ENCODE measurements around the gene F3. TPM values are rescaled to one million over a fixed set of nuclear protein-coding genes. Genes with fewer than 3 reads are reported as not detected.

F3 gene
- total RNA-seq, 1 donor from 2014 or later, result 102 TPM

- peak overlapping the region; percentile 5 for H3K27ac Mint-ChIP-seq
- no peak for DNase-seq (ENCODE audit: extremely low spot score, unreplicated experiment)
- H3K9me3 Mint-ChIP-seq, result peaks cover 6% of the 10 kb centered on the region
- H3K36me3 Mint-ChIP-seq, result peaks cover 25% of the 10 kb centered on the region
- peaks cover 15% of the 10 kb centered on the region for H3K4me1 Mint-ChIP-seq (ENCODE audit: unreplicated experiment)
- H3K4me3 Mint-ChIP-seq, result no peak overlapping the region
- H3K27me3 Mint-ChIP-seq, result no peaks in the 10 kb centered on the region
- TF ChIP-seq CTCF (conservative IDR thresholded peaks at IDR 0.05), result no peak
Measured at GRCh38 chr1:94528826-94529225, 12.7 kb downstream of the F3 start.

GRCh38 chr1:94528299-94528698, 13.3 kb downstream of the F3 start:
- Mint-ChIP-seq H3K4me1 (ENCODE audit: unreplicated experiment) (peaks cover 15% of the 10 kb centered on the region), H3K27me3 (no peaks in the 10 kb centered on the region), H3K27ac (peak overlapping the region; percentile 5), H3K36me3 (peaks cover 20% of the 10 kb centered on the region), H3K9me3 (peaks cover 6% of the 10 kb centered on the region), H3K4me3 (no peak overlapping the region)
- DNase-seq (ENCODE audit: extremely low spot score, unreplicated experiment), result no peak
- no peak for TF ChIP-seq CTCF (conservative IDR thresholded peaks at IDR 0.05)

- H3K36me3 Mint-ChIP-seq, result peaks cover 13% of the 10 kb centered on the region
- H3K4me1 Mint-ChIP-seq (ENCODE audit: unreplicated experiment), result peaks cover 10% of the 10 kb centered on the region
- H3K4me3 Mint-ChIP-seq, result peak overlapping the region; percentile 29
- peaks cover 6% of the 10 kb centered on the region for H3K9me3 Mint-ChIP-seq
- H3K27me3 Mint-ChIP-seq, result no peaks in the 10 kb centered on the region
- H3K27ac Mint-ChIP-seq, result peak overlapping the region; percentile 28
- no peak for DNase-seq (ENCODE audit: extremely low spot score, unreplicated experiment)
- peak; percentile 34 for TF ChIP-seq CTCF (conservative IDR thresholded peaks at IDR 0.05)
Measured at GRCh38 chr1:94527447-94528031, 14.0 kb downstream of the F3 start.

GRCh38 chr1:94526152-94526980, 15.2 kb downstream of the F3 start:
- TF ChIP-seq CTCF (conservative IDR thresholded peaks at IDR 0.05), result no peak
- no peaks in the 10 kb centered on the region for H3K27me3 Mint-ChIP-seq
- H3K4me3 Mint-ChIP-seq, result no peak overlapping the region
- H3K4me1 Mint-ChIP-seq (ENCODE audit: unreplicated experiment), result peaks cover 15% of the 10 kb centered on the region
- no peak for DNase-seq (ENCODE audit: extremely low spot score, unreplicated experiment)
- peaks cover 8% of the 10 kb centered on the region for H3K36me3 Mint-ChIP-seq
- H3K9me3 Mint-ChIP-seq, result peaks cover 6% of the 10 kb centered on the region
- H3K27ac Mint-ChIP-seq, result peak overlapping the region; percentile 28

- TF ChIP-seq CTCF (conservative IDR thresholded peaks at IDR 0.05), result no peak
- Mint-ChIP-seq H3K4me3 (no peak overlapping the region), H3K36me3 (no peaks in the 10 kb centered on the region), H3K9me3 (peaks cover 6% of the 10 kb centered on the region), H3K27ac (no peak overlapping the region), H3K27me3 (no peaks in the 10 kb centered on the region), H3K4me1 (ENCODE audit: unreplicated experiment) (peaks cover 15% of the 10 kb centered on the region)
- DNase-seq (ENCODE audit: extremely low spot score, unreplicated experiment), result no peak
Measured at GRCh38 chr1:94524531-94524930, 17.0 kb downstream of the F3 start.
